Mesenchymal stem cell (in vitro differentiated cells and primary cell): ENCODE data around the gene CR1L.

Source experiments
- DNase-seq: peaks from one replicate; pipeline ENCODE4 v3.0.0-alpha.2; 2013
- H2AFZ ChIP-seq: one replicate; pipeline ENCODE4 v1.6.1; 2013; ENCODE audit warnings: low read depth, mild to moderate bottlenecking, control low read depth, inconsistent platforms, low read length, moderate library complexity
- H2AK5ac ChIP-seq: 2 replicates; pipeline ENCODE4 v1.6.1; 2013; ENCODE audit warnings: low read length, moderate library complexity, mild to moderate bottlenecking, inconsistent platforms; ENCODE audit not compliant: severe bottlenecking
- H2BK120ac ChIP-seq: one replicate; pipeline ENCODE4 v1.6.1; 2013; ENCODE audit warnings: low read depth, mild to moderate bottlenecking, inconsistent platforms, low read length, moderate library complexity
- H2BK12ac ChIP-seq, 2 experiments: one replicate each; pipeline ENCODE4 v1.6.1; 2013; ENCODE audit warnings: inconsistent platforms in 2 of 2, low read length in 2 of 2, mild to moderate bottlenecking in 2 of 2, moderate library complexity in 2 of 2, control low read depth in 1 of 2
- H2BK15ac ChIP-seq: one replicate; pipeline ENCODE4 v1.6.1; 2013; ENCODE audit warnings: mild to moderate bottlenecking, low read depth, inconsistent platforms; ENCODE audit not compliant: poor library complexity, severe bottlenecking
- H2BK5ac ChIP-seq: 2 replicates; pipeline ENCODE4 v1.6.1; 2013; ENCODE audit warnings: low read depth, mild to moderate bottlenecking, low read length, control low read depth, inconsistent platforms; ENCODE audit not compliant: poor library complexity, severe bottlenecking
- H3K14ac ChIP-seq, 2 experiments: one replicate each; pipeline ENCODE4 v1.6.1; 2013; ENCODE audit warnings: inconsistent platforms in 2 of 2, low read length in 2 of 2, control low read depth in 1 of 2, mild to moderate bottlenecking in 1 of 2, moderate library complexity in 1 of 2
- H3K18ac ChIP-seq, 2 experiments: one replicate each; pipeline ENCODE4 v1.6.1; 2013; ENCODE audit warnings: inconsistent platforms in 2 of 2, low read length in 2 of 2, control low read depth in 1 of 2, low read depth in 1 of 2, mild to moderate bottlenecking in 1 of 2
- H3K23ac ChIP-seq, 2 experiments: one replicate each; pipeline ENCODE4 v1.6.1; 2013; ENCODE audit warnings: inconsistent platforms in 2 of 2, low read length in 2 of 2, mild to moderate bottlenecking in 2 of 2, moderate library complexity in 2 of 2, control low read depth in 1 of 2
- H3K27ac ChIP-seq: 2 replicates; pipeline ENCODE4 v1.5.1; 2013; ENCODE audit warnings: mild to moderate bottlenecking, moderate library complexity, low read length, control low read depth, inconsistent platforms; ENCODE audit not compliant: poor library complexity, severe bottlenecking
- H3K27me3 ChIP-seq, 2 experiments: 2 replicates each; pipeline versions ENCODE4 v1.6.1 to v1.7.0; 2013; ENCODE audit warnings: low read length in 2 of 2, mild to moderate bottlenecking in 2 of 2, moderate library complexity in 2 of 2, control low read depth in 1 of 2, inconsistent platforms in 1 of 2; ENCODE audit not compliant: control insufficient read depth in 1 of 2, insufficient read depth in 1 of 2
- H3K36me3 ChIP-seq, 2 experiments: 2 replicates each; pipeline versions ENCODE4 v1.6.1 to v1.7.0; 2013; ENCODE audit warnings: low read length in 2 of 2, control low read depth in 1 of 2, inconsistent platforms in 1 of 2, low read depth in 1 of 2, mild to moderate bottlenecking in 1 of 2; ENCODE audit not compliant: insufficient read depth in 2 of 2, control insufficient read depth in 1 of 2
- H3K4ac ChIP-seq, 2 experiments: one replicate each; pipeline ENCODE4 v1.6.1; 2013; ENCODE audit warnings: inconsistent platforms in 2 of 2, low read length in 2 of 2, mild to moderate bottlenecking in 2 of 2, moderate library complexity in 2 of 2, control low read depth in 1 of 2, low read depth in 1 of 2
- H3K4me1 ChIP-seq: 2 replicates; pipeline ENCODE4 v1.6.1; 2013; ENCODE audit warnings: low read depth, low read length, control low read depth; ENCODE audit not compliant: control insufficient read depth, insufficient read depth
- H3K4me2 ChIP-seq: 2 replicates; pipeline ENCODE4 v1.6.1; 2013; ENCODE audit warnings: low read length, mild to moderate bottlenecking, inconsistent platforms; ENCODE audit not compliant: poor library complexity, severe bottlenecking
- H3K4me3 ChIP-seq, 2 experiments: 2 replicates each; pipeline versions ENCODE4 v1.5.1 to v1.7.0; 2013; ENCODE audit warnings: low read length in 2 of 2, mild to moderate bottlenecking in 2 of 2, control low read depth in 1 of 2, low read depth in 1 of 2; ENCODE audit not compliant: insufficient read depth in 1 of 2
- H3K79me1 ChIP-seq: replicated peaks from 2 replicates; pipeline ENCODE4 v1.6.1; 2013; ENCODE audit warnings: mild to moderate bottlenecking, control low read depth, low read length, inconsistent platforms; ENCODE audit not compliant: poor library complexity, severe bottlenecking
- H3K9ac ChIP-seq: 2 replicates; pipeline ENCODE4 v1.7.0; 2013; ENCODE audit warnings: mild to moderate bottlenecking, low read length, moderate library complexity
- H3K9me3 ChIP-seq: 2 replicates; pipeline ENCODE4 v1.7.0; 2013; ENCODE audit warnings: mild to moderate bottlenecking, low read length; ENCODE audit not compliant: control insufficient read depth
- H4K8ac ChIP-seq: one replicate; pipeline ENCODE4 v1.6.1; 2013; ENCODE audit warnings: inconsistent platforms, mild to moderate bottlenecking, low read length, moderate library complexity
- H4K91ac ChIP-seq: one replicate; pipeline ENCODE4 v1.6.1; 2013; ENCODE audit warnings: mild to moderate bottlenecking, low read length, inconsistent platforms
- WGBS: methylation state at CpG from one replicate; pipeline ENCODE4 v1.1.7; 2013; ENCODE audit warnings: mixed read lengths; 5-methylcytosine and 5-hydroxymethylcytosine counted together

The CR1L gene

DNA sequence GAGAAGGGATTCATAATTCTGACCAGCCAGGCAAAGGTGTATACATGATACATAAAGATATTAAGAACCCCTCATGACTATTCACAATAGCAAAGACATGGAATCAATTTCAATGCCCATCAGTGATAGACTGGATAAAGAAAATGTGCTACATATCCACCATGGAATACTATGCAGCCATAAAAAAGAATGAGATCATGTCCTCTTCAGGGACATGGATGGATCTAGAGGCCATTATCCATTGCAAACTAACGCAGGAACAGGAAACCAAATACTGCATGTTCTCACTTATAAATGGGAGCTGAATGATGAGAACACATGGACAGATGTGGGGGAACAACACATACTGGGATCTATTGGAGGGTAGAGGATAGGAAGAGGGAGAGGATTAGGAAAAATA is 21.4 kb downstream of the CR1L start:
- no peak overlapping the region for H3K4me2 ChIP-seq
- H2AFZ ChIP-seq, result no peak overlapping the region
- H3K18ac ChIP-seq, result no peak overlapping the region
- H2BK5ac ChIP-seq, result no peak overlapping the region
- H4K91ac ChIP-seq, result no peak overlapping the region
- no peak overlapping the region for H3K4ac ChIP-seq
- H2AK5ac ChIP-seq, result no peak overlapping the region
- no peak for DNase-seq
- no peak overlapping the region for H2BK120ac ChIP-seq
- H4K8ac ChIP-seq, result no peak overlapping the region
- H3K4me1 ChIP-seq, result peaks cover 1% of the 10 kb centered on the region
- no peak overlapping the region for H2BK12ac ChIP-seq
- no peak overlapping the region for H3K9ac ChIP-seq
- WGBS, result 100% methylated on average over 1 of the region's 1 CpG
- H3K9me3 ChIP-seq, result peaks cover 17% of the 10 kb centered on the region
- no peak overlapping the region for H3K4me3 ChIP-seq
- H3K14ac ChIP-seq, result no peak overlapping the region
- no peak overlapping the region for H2BK15ac ChIP-seq
- no peaks in the 10 kb centered on the region for H3K79me1 ChIP-seq
- H3K27me3 ChIP-seq, result peaks cover 3 to 64% of the 10 kb centered on the region in 2 experiments
- H3K36me3 ChIP-seq, result no peaks in the 10 kb centered on the region
- H3K23ac ChIP-seq, result no peak overlapping the region
- no peak overlapping the region for H3K27ac ChIP-seq

- 79% methylated on average over 39 of the region's 44 CpGs for WGBS
Measured at GRCh38 chr1:207669528-207670009, 24.6 kb downstream of the CR1L start.

GRCh38 chr1:207670192-207670591 is 25.3 kb downstream of the CR1L start:
- Histone ChIP-seq H3K79me1 (no peaks in the 10 kb centered on the region), H3K9ac (no peak overlapping the region), H3K4me2 (no peak overlapping the region), H2BK5ac (no peak overlapping the region), H3K9me3 (peaks cover 17% of the 10 kb centered on the region), H3K4ac (no peak overlapping the region), H2AK5ac (no peak overlapping the region), H3K4me1 (peaks cover 1% of the 10 kb centered on the region), H2BK12ac (no peak overlapping the region), H3K4me3 (no peak overlapping the region), H2AFZ (no peak overlapping the region), H3K27ac (no peak overlapping the region), H3K23ac (no peak overlapping the region), H3K27me3 (peaks cover 3 to 63% of the 10 kb centered on the region in 2 experiments), H2BK120ac (no peak overlapping the region), H4K8ac (no peak overlapping the region), H4K91ac (no peak overlapping the region), H3K36me3 (no peaks in the 10 kb centered on the region), H2BK15ac (no peak overlapping the region), H3K18ac (no peak overlapping the region), H3K14ac (no peak overlapping the region)
- WGBS, result 87% methylated on average over 3 of the region's 3 CpGs
- no peak for DNase-seq

More at GRCh38 chr1:207669528-207670009, 24.6 kb downstream of the CR1L start:
- Histone ChIP-seq H2BK15ac (no peak overlapping the region), H2BK5ac (no peak overlapping the region), H3K4me3 (peak overlapping the region in 1 of 2 experiments; percentile 59), H3K27me3 (peaks cover 3 to 66% of the 10 kb centered on the region in 2 experiments), H3K36me3 (no peaks in the 10 kb centered on the region), H2AK5ac (no peak overlapping the region), H3K4me2 (no peak overlapping the region), H2BK120ac (no peak overlapping the region), H3K79me1 (no peaks in the 10 kb centered on the region), H3K14ac (no peak overlapping the region), H3K4ac (no peak overlapping the region), H3K4me1 (peaks cover 1% of the 10 kb centered on the region), H3K23ac (no peak overlapping the region), H3K9me3 (peaks cover 17% of the 10 kb centered on the region), H2BK12ac (no peak overlapping the region), H4K91ac (no peak overlapping the region), H4K8ac (no peak overlapping the region), H3K18ac (no peak overlapping the region), H3K9ac (no peak overlapping the region), H2AFZ (no peak overlapping the region), H3K27ac (no peak overlapping the region)
- no peak for DNase-seq

DNA sequence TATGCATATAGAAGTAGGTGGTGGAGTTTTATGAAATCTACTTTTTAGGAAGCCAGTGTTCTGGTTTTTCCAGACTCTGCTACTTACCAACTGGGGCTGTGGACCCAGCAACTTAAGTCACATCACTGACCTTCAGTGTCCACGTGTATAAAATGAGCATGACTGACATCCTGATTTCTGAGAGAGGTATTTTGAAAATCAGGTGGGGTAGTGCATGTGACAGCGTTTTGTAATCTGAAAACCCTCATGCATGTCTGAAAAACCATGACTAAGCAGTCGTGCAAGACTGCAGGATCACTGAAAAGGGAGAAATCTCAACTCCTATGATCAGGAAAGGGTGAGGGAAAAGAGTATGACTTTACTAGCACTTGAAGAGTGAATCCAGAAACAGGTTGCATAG is 26.1 kb downstream of the CR1L start:
- H3K23ac ChIP-seq, result no peak overlapping the region

More for the DNA sequence above, 26.1 kb downstream of the CR1L start:
- Histone ChIP-seq H2BK120ac (no peak overlapping the region), H2AFZ (no peak overlapping the region), H3K4me1 (peaks cover 1% of the 10 kb centered on the region), H4K91ac (no peak overlapping the region), H3K27me3 (peaks cover 3 to 58% of the 10 kb centered on the region in 2 experiments), H3K9ac (no peak overlapping the region), H2BK15ac (no peak overlapping the region), H3K36me3 (no peaks in the 10 kb centered on the region), H3K27ac (no peak overlapping the region), H3K4me2 (no peak overlapping the region), H3K4me3 (no peak overlapping the region), H3K18ac (no peak overlapping the region), H2AK5ac (no peak overlapping the region), H3K9me3 (peaks cover 12% of the 10 kb centered on the region), H3K79me1 (no peaks in the 10 kb centered on the region), H4K8ac (no peak overlapping the region), H3K14ac (no peak overlapping the region), H3K4ac (no peak overlapping the region), H2BK5ac (no peak overlapping the region), H2BK12ac (no peak overlapping the region)
- DNase-seq, result no peak
- WGBS, result 50% methylated on average over 3 of the region's 3 CpGs
